HepG2 (cell line): Measurements from ENCODE around the gene CHD9NB. TPM values are rescaled to one million over a fixed set of nuclear protein-coding genes. Genes with fewer than 3 reads are reported as not detected.
A peak's percentile ranks its signal among the peaks of the same experiment; 100 is the strongest.

ENCODE experiments used
- ATF2 ChIP-seq: sonication (generic); formaldehyde crosslinking; IDR thresholded peaks from 2 replicates; pipeline ENCODE4 v1.4.0; 2020; ENCODE audit warnings: missing genetic modification reagents
- ATF4 ChIP-seq, 2 experiments: fragments of 450-650 bp in 1 of 2; sonication (generic) in 1 of 2; formaldehyde crosslinking; IDR thresholded peaks; 2 replicates each; pipeline versions ENCODE4 v1.5.0 to v1.8.0; 2020 to 2022; ENCODE audit warnings: mild to moderate bottlenecking in 1 of 2, missing genetic modification reagents in 1 of 2
- FOXK1 ChIP-seq: sonication (generic); formaldehyde crosslinking; IDR thresholded peaks from 2 replicates; pipeline ENCODE4 v1.4.0; 2020; ENCODE audit warnings: low read depth, missing genetic modification reagents, borderline replicate concordance
- PCBP2 ChIP-seq: fragments of 200-400 bp; formaldehyde crosslinking; optimal IDR thresholded peaks from 2 replicates; pipeline ENCODE3; 2018; ENCODE audit warnings: low read length, low read depth; ENCODE audit not compliant: poor library complexity, severe bottlenecking
- ZBTB33 ChIP-seq: sonication (generic); formaldehyde crosslinking; IDR thresholded peaks from 2 replicates; pipeline ENCODE4 v1.4.0; 2020; ENCODE audit warnings: missing genetic modification reagents
- ZBTB40 ChIP-seq, 2 experiments: fragments of 450-650 bp in 1 of 2; sonication (generic) in 1 of 2; formaldehyde crosslinking in 1 of 2; IDR thresholded peaks; 2 replicates each; pipeline versions ENCODE4 v1.6.1 to v1.8.0; 2016 to 2022; ENCODE audit warnings: antibody characterized with exemption in 1 of 2, mild to moderate bottlenecking in 1 of 2, missing genetic modification reagents in 1 of 2
- ZNF124 ChIP-seq: sonication (generic); formaldehyde crosslinking; IDR thresholded peaks from 2 replicates; pipeline ENCODE4 v1.4.0; 2020; ENCODE audit warnings: missing genetic modification reagents
- ZNF256 ChIP-seq: sonication (generic); formaldehyde crosslinking; conservative IDR thresholded peaks from 2 replicates; pipeline ENCODE4 v1.4.0; 2020; ENCODE audit warnings: missing genetic modification reagents
- ZNF343 ChIP-seq: sonication (generic); formaldehyde crosslinking; IDR thresholded peaks from 2 replicates; pipeline ENCODE4 v1.4.0; 2020; ENCODE audit warnings: mild to moderate bottlenecking, missing genetic modification reagents
- ZNF414 ChIP-seq: sonication (generic); formaldehyde crosslinking; IDR thresholded peaks from 2 replicates; pipeline ENCODE4 v1.5.0; 2020; ENCODE audit warnings: missing genetic modification reagents
- ZNF430 ChIP-seq: sonication (generic); formaldehyde crosslinking; IDR thresholded peaks from 2 replicates; pipeline ENCODE4 v1.9.0; 2021; ENCODE audit warnings: mild to moderate bottlenecking, missing genetic modification reagents
- ZNF672 ChIP-seq: sonication (generic); formaldehyde crosslinking; IDR thresholded peaks from 2 replicates; pipeline ENCODE4 v1.8.1; 2022; ENCODE audit warnings: missing genetic modification reagents
- ZNF780A ChIP-seq: sonication (generic); formaldehyde crosslinking; IDR thresholded peaks from 2 replicates; pipeline ENCODE4 v1.8.0; 2022; ENCODE audit warnings: mild to moderate bottlenecking, missing genetic modification reagents, moderate library complexity
- polyA plus RNA-seq, 8 experiments: library from polyadenylated mRNA; depleted of rRNA in 3 of 8; stranded (reverse) in 7 of 8; unstranded in 1 of 8; fragments of >200 nt; fragmentation: Illumina TruSeq in 4 of 8; extraction: Trizol in 4 of 8; gene quantifications; 2 replicates each; pipeline versions ENCODE4 v1.2.1 to v1.2.3, GENCODE V29; 2011 to 2016; ENCODE audit warnings: low read depth in 4 of 8, missing spikeins in 1 of 8, mixed read lengths in 1 of 8; ENCODE audit not compliant: insufficient read depth in 1 of 8
- total RNA-seq, 5 experiments: library from RNA; depleted of rRNA; stranded (reverse); fragments of >200 nt; fragmentation: Illumina TruSeq; extraction: Trizol; gene quantifications; 2 replicates each; pipeline ENCODE4 v1.2.3, GENCODE V29; 2016; ENCODE audit warnings: low read depth in 1 of 5

Gene CHD9NB
- total and polyA plus RNA-seq, 2 of the 13 experiments (the other 11 are each of a cell fraction or from before 2014, with no cell fraction given): 0.17 to 0.18 TPM

GRCh38 chr16:53055541-53056391 lies 3.1 kb upstream of the CHD9NB start (continued):
- TF ChIP-seq ATF4 (CRISPR knock-in tag; IDR thresholded peaks at IDR 0.05) (0 out of 4 replicates have a peak, but pooled peaks of 1 of the 2 experiments have one; percentile 6), PCBP2 (no peak), ATF2 (no peak), ZBTB40 (IDR thresholded peaks at IDR 0.05) (no peak), ZBTB40 (CRISPR knock-in tag; IDR thresholded peaks at IDR 0.05) (no peak; the same call in 1 of the 2 replicates), ZNF430 (CRISPR knock-in tag) (no peak; the same call in 1 of the 2 replicates), ZNF343 (CRISPR knock-in tag) (no peak), ZBTB33 (no peak), ZNF780A (CRISPR knock-in tag) (no peak), ZNF124 (CRISPR knock-in tag) (no peak), FOXK1 (CRISPR knock-in tag) (no peak), ZNF256 (CRISPR knock-in tag) (no peak), ZNF414 (peak; percentile 82; the same call in 1 of the 2 replicates), ZNF672 (CRISPR knock-in tag) (no peak)
